HepG2 (cell line): ENCODE measurements around the gene POU5F1. TPM values are rescaled to one million over a fixed set of nuclear protein-coding genes. Genes with fewer than 3 reads are reported as not detected.

Source experiments
- AGO2 ChIP-seq: fragments of 200-400 bp; formaldehyde crosslinking; optimal IDR thresholded peaks from 2 replicates; pipeline ENCODE3; 2017; ENCODE audit warnings: mild to moderate bottlenecking, low read depth, low read length, moderate library complexity
- CBX5 ChIP-seq: sonication (generic); formaldehyde crosslinking; IDR thresholded peaks from 2 replicates; pipeline ENCODE4 v1.4.0; 2020; ENCODE audit warnings: missing genetic modification reagents, borderline replicate concordance
- CERS6 ChIP-seq: sonication (generic); formaldehyde crosslinking; IDR thresholded peaks from 2 replicates; pipeline ENCODE4 v1.5.0; 2020; ENCODE audit warnings: missing genetic modification reagents
- CHD2 ChIP-seq: IDR thresholded peaks from 2 replicates; pipeline ENCODE4 v1.6.1; 2011; ENCODE audit warnings: low read depth, low read length, improper control_type of control experiment
- GFI1 ChIP-seq: sonication (generic); formaldehyde crosslinking; IDR thresholded peaks from 2 replicates; pipeline ENCODE4 v1.5.0; 2020; ENCODE audit warnings: missing genetic modification reagents, mild to moderate bottlenecking, borderline replicate concordance
- KAT8 ChIP-seq: IDR thresholded peaks from 2 replicates; pipeline ENCODE4 v1.6.1; 2016; ENCODE audit warnings: missing genetic modification reagents, missing compliant biosample characterization
- MAFF ChIP-seq: IDR thresholded peaks from 2 replicates; pipeline ENCODE4 v1.6.1; 2011; ENCODE audit warnings: low read depth, low read length, improper control_type of control experiment
- MED13 ChIP-seq: sonication (generic); formaldehyde crosslinking; IDR thresholded peaks from 2 replicates; pipeline ENCODE4 v1.5.0; 2020; ENCODE audit warnings: missing genetic modification reagents
- MTF1 ChIP-seq: sonication (generic); formaldehyde crosslinking; IDR thresholded peaks from 2 replicates; pipeline ENCODE4 v1.5.0; 2020; ENCODE audit warnings: missing genetic modification reagents
- MZF1 ChIP-seq: sonication (generic); formaldehyde crosslinking; IDR thresholded peaks from 2 replicates; pipeline ENCODE4 v1.8.1; 2023; ENCODE audit warnings: mild to moderate bottlenecking, missing genetic modification reagents, borderline replicate concordance
- RFXAP ChIP-seq: sonication (generic); formaldehyde crosslinking; IDR thresholded peaks from 2 replicates; pipeline ENCODE4 v1.4.0; 2020; ENCODE audit warnings: missing genetic modification reagents, borderline replicate concordance
- STAG1 ChIP-seq: sonication (generic); formaldehyde crosslinking; IDR thresholded peaks from 2 replicates; pipeline ENCODE4 v1.4.0; 2020; ENCODE audit warnings: missing genetic modification reagents
- TEF ChIP-seq: sonication (generic); formaldehyde crosslinking; IDR thresholded peaks from 2 replicates; pipeline ENCODE4 v1.5.0; 2020; ENCODE audit warnings: missing genetic modification reagents
- ZBTB34 ChIP-seq: sonication (generic); formaldehyde crosslinking; IDR thresholded peaks from 2 replicates; pipeline ENCODE4 v1.8.0; 2022; ENCODE audit warnings: mild to moderate bottlenecking, missing genetic modification reagents
- ZC3H13 ChIP-seq: sonication (generic); formaldehyde crosslinking; IDR thresholded peaks from 2 replicates; pipeline ENCODE4 v1.8.1; 2023; ENCODE audit warnings: mild to moderate bottlenecking, missing genetic modification reagents, moderate library complexity
- ZMYM3 ChIP-seq: sonication (generic); formaldehyde crosslinking; IDR thresholded peaks from 2 replicates; pipeline ENCODE4 v1.5.1; 2020; ENCODE audit warnings: mild to moderate bottlenecking, missing genetic modification reagents
- ZNF550 ChIP-seq: sonication (generic); formaldehyde crosslinking; IDR thresholded peaks from 2 replicates; pipeline ENCODE4 v1.4.0; 2020; ENCODE audit warnings: mild to moderate bottlenecking, missing genetic modification reagents, borderline replicate concordance
- ZNF749 ChIP-seq: sonication (generic); formaldehyde crosslinking; IDR thresholded peaks from 2 replicates; pipeline ENCODE4 v1.8.0; 2022; ENCODE audit warnings: mild to moderate bottlenecking, missing genetic modification reagents, moderate library complexity, borderline replicate concordance
- ZNF879 ChIP-seq: sonication (generic); formaldehyde crosslinking; IDR thresholded peaks from 2 replicates; pipeline ENCODE4 v1.8.1; 2023; ENCODE audit warnings: missing genetic modification reagents
- ZNF883 ChIP-seq: sonication (generic); formaldehyde crosslinking; IDR thresholded peaks from 2 replicates; pipeline ENCODE4 v1.5.1; 2020; ENCODE audit warnings: mild to moderate bottlenecking, missing genetic modification reagents; ENCODE audit errors: not compliant biosample characterization
- ZSCAN25 ChIP-seq: sonication (generic); formaldehyde crosslinking; IDR thresholded peaks from 2 replicates; pipeline ENCODE4 v1.8.0; 2022; ENCODE audit warnings: mild to moderate bottlenecking, missing genetic modification reagents
- ZZZ3 ChIP-seq: sonication (generic); formaldehyde crosslinking; IDR thresholded peaks from 2 replicates; pipeline ENCODE4 v1.4.0; 2020; ENCODE audit warnings: missing genetic modification reagents, mild to moderate bottlenecking, borderline replicate concordance
- polyA plus RNA-seq, 8 experiments: library from polyadenylated mRNA; depleted of rRNA in 3 of 8; stranded (reverse) in 7 of 8; unstranded in 1 of 8; fragments of >200 nt; fragmentation: Illumina TruSeq in 4 of 8; extraction: Trizol in 4 of 8; gene quantifications; 2 replicates each; pipeline versions ENCODE4 v1.2.1 to v1.2.3, GENCODE V29; 2011 to 2016; ENCODE audit warnings: low read depth in 4 of 8, missing spikeins in 1 of 8, mixed read lengths in 1 of 8; ENCODE audit not compliant: insufficient read depth in 1 of 8
- total RNA-seq, 5 experiments: library from RNA; depleted of rRNA; stranded (reverse); fragments of >200 nt; fragmentation: Illumina TruSeq; extraction: Trizol; gene quantifications; 2 replicates each; pipeline ENCODE4 v1.2.3, GENCODE V29; 2016; ENCODE audit warnings: low read depth in 1 of 5
- TF ChIP-seq, protein P1 (sequence below): sonication (generic); formaldehyde crosslinking; IDR thresholded peaks from 2 replicates; pipeline ENCODE4 v1.8.0; 2022; ENCODE audit warnings: missing genetic modification reagents, mild to moderate bottlenecking, inconsistent platforms, borderline replicate concordance
- TF ChIP-seq, protein P2 (sequence below): sonication (generic); formaldehyde crosslinking; IDR thresholded peaks from 2 replicates; pipeline ENCODE4 v1.5.1; 2020; ENCODE audit warnings: missing genetic modification reagents, mild to moderate bottlenecking, borderline replicate concordance

POU5F1 gene
- total and polyA plus RNA-seq, 2 of the 13 experiments (the other 11 are each of a cell fraction or from before 2014, with no cell fraction given), result 2.5 to 7.2 TPM

DNA sequence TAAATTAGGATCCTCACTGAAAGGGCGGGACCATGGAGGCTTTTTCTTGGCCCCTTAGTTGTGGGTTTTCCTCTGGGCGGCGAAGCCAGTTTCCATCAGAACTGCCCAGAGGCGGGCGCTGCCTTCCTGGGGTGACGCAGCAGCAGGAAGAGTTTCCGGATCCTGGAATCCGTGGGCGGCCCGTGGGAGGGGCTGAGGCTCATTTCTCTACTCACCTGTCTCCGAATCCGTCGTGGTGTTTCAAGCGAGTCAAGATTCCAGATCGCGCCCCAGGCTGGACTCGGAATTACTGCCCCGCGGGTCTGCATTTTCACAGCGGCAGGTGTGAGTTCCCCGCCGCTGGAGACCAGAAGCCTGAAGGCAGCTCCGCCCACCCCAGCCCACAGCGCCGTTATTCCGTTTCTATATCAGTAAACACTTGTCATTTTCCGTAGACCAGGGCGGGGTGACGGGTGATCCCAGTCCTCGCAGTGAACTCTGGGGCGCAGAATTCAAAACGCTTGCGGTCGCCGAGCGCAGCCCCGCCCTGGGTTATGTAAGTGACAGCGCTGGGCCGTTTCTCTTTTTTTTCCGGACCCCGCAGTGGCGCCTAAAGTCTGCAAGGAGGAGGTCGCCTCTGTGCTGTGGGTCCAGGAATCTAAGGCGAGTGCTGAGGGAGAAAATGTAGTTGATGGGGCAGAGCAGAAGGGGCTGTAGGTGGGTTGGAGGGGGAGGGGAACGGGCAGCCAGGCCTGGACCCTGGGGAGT lies 27.2 kb upstream of the POU5F1 start (continued):
- no peak for TF ChIP-seq ZNF749
- TF ChIP-seq AGO2, result peak; percentile 13
- 0 out of 2 replicates have a peak, but pooled peaks have one; percentile 18 for TF ChIP-seq STAG1
- no peak for TF ChIP-seq ZSCAN25
- TF ChIP-seq ZMYM3 (CRISPR knock-in tag), result no peak
- peak; percentile 77; the same call in 1 of the 2 replicates for TF ChIP-seq ZNF879
- peak; percentile 97 for TF ChIP-seq TEF (CRISPR knock-in tag)
- TF ChIP-seq CERS6, result no peak
- peak; percentile 63; the same call in 1 of the 2 replicates for TF ChIP-seq ZC3H13
- TF ChIP-seq, protein P1, sequence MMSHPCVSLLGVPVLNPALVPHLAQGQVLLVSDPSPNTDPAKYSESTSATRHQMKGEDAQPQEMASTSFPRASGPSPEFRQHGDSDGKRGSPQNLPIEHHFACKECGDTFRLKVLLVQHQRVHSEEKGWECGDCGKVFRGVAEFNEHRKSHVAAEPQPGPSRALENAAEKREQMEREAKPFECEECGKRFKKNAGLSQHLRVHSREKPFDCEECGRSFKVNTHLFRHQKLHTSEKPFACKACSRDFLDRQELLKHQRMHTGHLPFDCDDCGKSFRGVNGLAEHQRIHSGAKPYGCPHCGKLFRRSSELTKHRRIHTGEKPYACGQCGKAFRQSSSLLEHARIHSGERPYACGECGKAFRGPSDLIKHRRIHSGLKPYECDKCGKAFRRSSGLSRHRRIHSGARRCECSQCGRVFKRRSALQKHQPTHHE (CRISPR knock-in tag), result 0 out of 2 replicates have a peak, but pooled peaks have one; percentile 6
- TF ChIP-seq, protein P2, sequence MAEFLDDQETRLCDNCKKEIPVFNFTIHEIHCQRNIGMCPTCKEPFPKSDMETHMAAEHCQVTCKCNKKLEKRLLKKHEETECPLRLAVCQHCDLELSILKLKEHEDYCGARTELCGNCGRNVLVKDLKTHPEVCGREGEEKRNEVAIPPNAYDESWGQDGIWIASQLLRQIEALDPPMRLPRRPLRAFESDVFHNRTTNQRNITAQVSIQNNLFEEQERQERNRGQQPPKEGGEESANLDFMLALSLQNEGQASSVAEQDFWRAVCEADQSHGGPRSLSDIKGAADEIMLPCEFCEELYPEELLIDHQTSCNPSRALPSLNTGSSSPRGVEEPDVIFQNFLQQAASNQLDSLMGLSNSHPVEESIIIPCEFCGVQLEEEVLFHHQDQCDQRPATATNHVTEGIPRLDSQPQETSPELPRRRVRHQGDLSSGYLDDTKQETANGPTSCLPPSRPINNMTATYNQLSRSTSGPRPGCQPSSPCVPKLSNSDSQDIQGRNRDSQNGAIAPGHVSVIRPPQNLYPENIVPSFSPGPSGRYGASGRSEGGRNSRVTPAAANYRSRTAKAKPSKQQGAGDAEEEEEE (CRISPR knock-in tag), result no peak
- 0 out of 2 replicates have a peak, but pooled peaks have one; percentile 65 for TF ChIP-seq ZZZ3 (CRISPR knock-in tag)
- peak; percentile 60; the same call in 1 of the 2 replicates for TF ChIP-seq KAT8
- TF ChIP-seq ZNF883, result no peak
- TF ChIP-seq ZBTB34 (CRISPR knock-in tag), result no peak
- TF ChIP-seq MTF1 (CRISPR knock-in tag), result no peak
- TF ChIP-seq RFXAP (CRISPR knock-in tag), result no peak; the same call in 1 of the 2 replicates
- peak; percentile 9; the same call in 1 of the 2 replicates for TF ChIP-seq CBX5
- no peak for TF ChIP-seq CHD2
- no peak for TF ChIP-seq ZNF550 (CRISPR knock-in tag)
- no peak for TF ChIP-seq MAFF
- TF ChIP-seq GFI1 (CRISPR knock-in tag), result no peak
- TF ChIP-seq MED13 (CRISPR knock-in tag), result peak; percentile 61; the same call in 1 of the 2 replicates
- no peak for TF ChIP-seq MZF1
